HEK293T (cell line): Measurements from ENCODE around the gene TSPYL2.

Experiments
- CTBP1 ChIP-seq: fragments of 450-650 bp; IDR thresholded peaks from 2 replicates; pipeline ENCODE4 v1.6.1; 2016; ENCODE audit warnings: borderline replicate concordance
- FOXM1 ChIP-seq: fragments of 450-650 bp; IDR thresholded peaks from 2 replicates; pipeline ENCODE4 v1.6.1; 2017; ENCODE audit warnings: mild to moderate bottlenecking, borderline replicate concordance
- SP1 ChIP-seq: fragments of 450-650 bp; IDR thresholded peaks from 2 replicates; pipeline ENCODE4 v1.6.1; 2017
- TARDBP ChIP-seq: fragments of 450-650 bp; IDR thresholded peaks from 2 replicates; pipeline ENCODE4 v1.6.1; 2016
- ZNF384 ChIP-seq: fragments of 450-650 bp; IDR thresholded peaks from 2 replicates; pipeline ENCODE4 v1.6.1; 2016

DNA sequence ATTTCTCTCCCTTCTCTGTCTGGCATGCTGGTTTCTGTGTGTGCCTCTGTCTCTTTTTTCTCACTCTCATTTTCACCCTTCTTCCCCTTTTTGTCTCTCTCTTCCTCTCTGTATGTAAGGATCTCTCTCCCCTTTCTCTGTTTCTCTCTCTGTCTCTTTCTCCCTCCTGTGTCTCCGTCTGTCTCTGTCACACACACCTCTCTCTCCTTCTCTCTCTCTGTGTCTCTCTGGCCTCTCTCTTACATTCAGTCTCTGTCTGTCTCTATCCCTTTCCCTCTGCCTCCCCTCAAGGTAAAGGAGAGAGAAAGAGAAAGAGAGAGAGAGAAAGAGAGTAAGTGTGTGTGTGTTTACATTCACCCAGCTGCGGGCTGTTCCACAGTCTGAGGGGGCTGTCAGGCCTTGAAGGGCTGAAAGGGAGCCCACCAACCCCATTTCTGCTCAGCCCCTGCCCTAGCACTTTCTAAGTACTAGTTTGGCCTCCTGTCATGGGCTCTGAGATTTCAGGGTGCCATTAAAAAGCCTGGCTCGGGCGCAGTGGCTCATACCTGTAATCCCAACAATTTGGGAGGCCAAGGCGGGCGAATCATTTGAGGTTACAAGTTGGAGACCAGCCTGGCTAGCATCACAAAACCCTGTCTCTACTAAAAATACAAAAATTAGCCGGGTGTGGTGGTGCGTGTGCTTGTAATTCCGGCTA is 9.6 kb upstream of the TSPYL2 start:
- TF ChIP-seq FOXM1 (no peak), CTBP1 (no peak; the same call in 1 of the 2 replicates), SP1 (no peak), ZNF384 (no peak), TARDBP (no peak)
